GM18519 (cell line): ENCODE data around the gene FSIP1.

Experiments
- ATAC-seq: cut with Tn5 transposase; IDR thresholded peaks from one replicate; pipeline ENCODE4 v1.9.1; 2021; ENCODE audit warnings: mild to moderate bottlenecking, moderate library complexity; ENCODE audit not compliant: unreplicated experiment, low FRiP score

Gene FSIP1

DNA sequence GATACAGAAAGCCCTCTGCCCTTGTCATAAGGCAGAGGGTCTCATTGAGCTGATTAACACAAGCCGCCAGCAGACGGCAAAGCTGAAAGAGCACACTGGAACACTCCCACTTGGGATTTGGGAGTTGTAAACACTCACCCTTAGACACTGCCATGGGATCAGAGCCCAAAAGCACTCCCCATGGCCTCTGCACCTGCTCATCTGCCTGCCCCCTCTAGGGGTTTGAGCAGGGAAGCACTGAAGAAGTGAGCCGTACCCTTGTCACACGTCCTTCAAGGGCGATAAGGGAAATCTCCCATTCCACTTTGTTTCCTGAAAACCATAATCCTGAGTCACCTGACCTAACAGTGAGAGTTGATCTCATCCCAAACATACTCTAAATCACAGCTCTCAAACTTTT lies 14.7 kb downstream of the FSIP1 start:
- ATAC-seq, result no peak

DNA sequence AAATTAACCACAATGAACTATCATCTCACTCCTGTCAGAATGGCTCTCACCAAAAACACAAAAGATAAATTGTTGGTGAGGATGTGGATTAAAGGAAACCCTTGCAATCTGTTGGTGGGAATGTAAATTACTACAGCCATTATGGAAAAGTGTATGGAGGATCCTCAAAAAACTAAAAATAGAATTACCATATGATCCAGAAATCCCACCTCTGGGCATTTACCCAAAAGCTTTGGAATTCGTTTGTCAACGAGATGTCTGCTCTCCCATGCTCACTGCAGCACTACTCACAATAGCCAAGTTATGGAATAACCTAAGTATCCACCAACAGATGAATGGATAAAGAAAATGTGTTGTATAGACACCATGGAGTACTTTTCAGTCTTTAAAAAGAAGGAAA lies 21.6 kb downstream of the FSIP1 start:
- no peak for ATAC-seq

DNA sequence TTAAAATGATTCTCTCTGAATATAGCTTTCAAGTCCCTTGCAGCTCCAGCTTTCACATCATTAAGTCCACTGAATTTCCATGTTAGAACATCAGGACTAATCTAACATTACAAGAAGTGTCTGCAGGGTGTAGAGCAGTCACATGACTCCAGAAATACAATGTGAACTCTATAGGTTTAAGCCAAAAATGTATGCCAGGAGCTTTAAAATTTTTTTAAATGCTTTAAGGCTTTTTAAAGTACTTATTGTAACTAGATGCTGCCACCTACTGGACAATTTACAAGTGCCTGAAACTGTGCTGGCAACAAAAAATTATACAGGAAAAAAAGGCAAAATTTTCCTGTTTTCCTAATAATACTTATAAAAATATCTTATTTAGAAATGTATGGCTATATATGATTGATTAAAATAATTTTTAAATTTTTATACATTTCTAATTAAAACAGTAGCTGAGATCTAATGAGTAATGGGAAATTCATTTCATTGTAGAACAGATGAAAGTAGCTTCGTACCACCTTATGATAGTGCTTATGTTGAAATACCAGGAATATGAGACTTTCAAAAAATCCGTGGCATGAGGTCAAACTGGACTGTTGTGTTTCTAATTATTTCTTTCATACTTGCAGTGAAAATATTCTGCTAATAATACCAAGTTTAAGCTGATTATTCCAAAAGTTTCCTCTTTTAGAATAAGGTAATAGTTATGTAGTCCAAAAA lies 25.7 kb downstream of the FSIP1 start:
- no peak for ATAC-seq

- no peak for ATAC-seq
Observed at GRCh38 chr15:39752991-39753390, 29.6 kb downstream of the FSIP1 start.

- ATAC-seq, result no peak
Observed at GRCh38 chr15:39752246-39752645, 30.4 kb downstream of the FSIP1 start.

DNA sequence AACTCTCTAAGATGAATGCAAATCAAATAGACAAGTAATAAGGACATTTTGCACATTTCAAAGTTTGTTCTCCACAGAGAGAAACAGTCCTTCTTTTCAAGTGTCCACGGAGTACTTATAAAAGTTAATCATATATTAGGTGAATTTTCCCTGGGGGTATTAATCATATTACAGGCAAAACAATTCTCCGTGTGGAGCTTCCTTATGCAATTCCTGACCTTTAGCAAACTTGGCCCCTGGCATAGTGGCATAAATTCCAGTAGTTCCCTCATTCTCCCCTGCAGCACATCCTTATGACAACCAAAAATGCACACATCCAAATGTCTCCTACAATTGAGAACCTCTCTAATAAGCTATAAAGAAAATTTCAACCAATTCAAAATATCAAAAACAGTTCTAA lies 34.4 kb downstream of the FSIP1 start:
- ATAC-seq, result no peak

GRCh38 chr15:39747326-39747725 lies 35.3 kb downstream of the FSIP1 start:
- no peak for ATAC-seq

- no peak for ATAC-seq
Observed at GRCh38 chr15:39746714-39747276, 35.8 kb downstream of the FSIP1 start.

DNA sequence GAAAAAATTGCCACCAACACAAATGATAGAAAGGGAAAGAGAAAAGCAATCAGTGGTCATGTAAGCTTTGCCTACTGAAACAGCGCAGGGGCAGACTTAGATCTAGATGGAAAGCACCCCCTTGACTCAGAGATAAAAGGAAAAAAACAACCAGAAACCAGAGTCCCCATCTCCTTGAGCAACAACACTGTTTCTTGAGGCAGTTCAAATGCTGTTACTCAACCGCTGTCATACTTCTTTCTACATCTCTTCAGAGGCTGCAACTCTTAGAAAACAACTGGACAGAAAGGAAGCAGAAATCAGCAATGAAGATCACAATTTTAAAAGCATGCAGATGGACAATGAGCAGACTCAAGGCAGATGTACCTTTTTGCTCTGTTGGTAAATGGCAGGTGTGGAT lies 36.5 kb downstream of the FSIP1 start:
- no peak for ATAC-seq

GRCh38 chr15:39745415-39745814 lies 37.2 kb downstream of the FSIP1 start:
- no peak for ATAC-seq

GRCh38 chr15:39744334-39745103 lies 38.1 kb downstream of the FSIP1 start:
- ATAC-seq, result no peak

- ATAC-seq, result no peak
Observed at GRCh38 chr15:39743611-39744010, 39.0 kb downstream of the FSIP1 start.

DNA sequence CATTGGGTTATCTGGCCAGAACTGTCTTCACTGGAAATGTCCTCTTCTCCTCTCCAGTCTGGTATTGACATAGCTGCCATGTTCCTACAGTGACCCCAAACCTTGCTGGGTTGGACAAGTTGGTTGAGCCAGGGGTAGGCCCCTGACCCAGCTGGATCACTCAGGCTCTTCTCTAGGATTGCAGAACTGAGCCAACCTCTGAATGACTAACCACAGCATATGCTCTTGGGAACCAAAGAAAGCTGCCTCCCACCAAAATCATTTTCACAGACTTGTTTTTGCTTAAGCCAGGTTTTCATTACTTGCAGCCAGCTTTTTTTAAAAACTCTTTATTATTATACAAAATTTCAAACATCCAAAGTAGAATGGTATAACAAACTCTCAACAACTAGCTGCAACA lies 41.4 kb downstream of the FSIP1 start:
- no peak for ATAC-seq

- no peak for ATAC-seq
Observed at GRCh38 chr15:39738998-39739397, 43.6 kb downstream of the FSIP1 start.

- no peak for ATAC-seq
Observed at GRCh38 chr15:39737196-39737550, 45.5 kb downstream of the FSIP1 start.

- no peak for ATAC-seq
Observed at GRCh38 chr15:39736412-39737195, 46.0 kb downstream of the FSIP1 start.

DNA sequence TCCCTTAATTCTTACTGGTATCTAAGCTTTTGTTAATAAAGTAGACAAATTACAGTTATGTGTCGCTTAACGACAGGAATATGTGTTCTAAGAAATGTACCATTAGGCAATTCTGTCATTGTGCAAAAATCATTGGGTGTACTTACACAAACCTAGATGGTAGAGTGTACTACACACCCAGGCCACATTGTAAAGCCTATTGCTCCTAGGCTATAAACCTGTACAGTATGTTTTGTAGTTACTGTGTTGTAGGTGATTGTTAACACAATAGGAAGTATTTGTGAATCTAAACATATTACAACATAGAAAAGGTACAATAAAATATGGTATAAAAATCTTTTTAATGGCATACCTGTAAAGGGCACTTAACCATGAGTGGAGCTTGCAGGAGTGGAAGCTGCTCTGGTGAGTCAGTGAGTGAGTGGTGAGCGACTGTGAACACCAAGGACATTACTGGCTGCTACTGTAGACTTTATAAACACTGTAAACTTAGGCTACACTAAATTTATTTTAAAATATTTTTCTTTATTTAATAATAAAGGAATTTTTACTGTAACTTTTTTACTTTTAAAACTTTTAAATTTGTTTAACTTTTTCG lies 47.4 kb downstream of the FSIP1 start:
- ATAC-seq, result no peak

DNA sequence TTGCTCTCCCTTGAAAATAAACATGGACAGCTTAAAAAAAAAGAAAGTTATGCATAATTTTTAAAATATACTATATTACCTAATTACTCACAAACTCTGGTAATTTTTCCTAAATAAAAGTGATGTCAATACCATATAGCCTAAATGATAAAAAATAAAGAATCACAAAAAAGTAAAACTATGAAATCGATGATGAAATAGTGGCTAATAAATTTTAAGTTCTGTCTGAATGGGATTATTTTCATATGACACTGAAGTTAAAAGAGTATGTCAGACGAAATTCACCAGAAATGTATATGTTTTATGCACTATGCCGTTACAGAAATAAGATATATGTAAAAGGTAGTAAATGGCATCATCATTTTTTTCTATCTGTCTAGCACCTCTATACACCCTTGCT lies 51.4 kb downstream of the FSIP1 start:
- ATAC-seq, result no peak

GRCh38 chr15:39730552-39730951 lies 52.1 kb downstream of the FSIP1 start:
- ATAC-seq, result no peak

DNA sequence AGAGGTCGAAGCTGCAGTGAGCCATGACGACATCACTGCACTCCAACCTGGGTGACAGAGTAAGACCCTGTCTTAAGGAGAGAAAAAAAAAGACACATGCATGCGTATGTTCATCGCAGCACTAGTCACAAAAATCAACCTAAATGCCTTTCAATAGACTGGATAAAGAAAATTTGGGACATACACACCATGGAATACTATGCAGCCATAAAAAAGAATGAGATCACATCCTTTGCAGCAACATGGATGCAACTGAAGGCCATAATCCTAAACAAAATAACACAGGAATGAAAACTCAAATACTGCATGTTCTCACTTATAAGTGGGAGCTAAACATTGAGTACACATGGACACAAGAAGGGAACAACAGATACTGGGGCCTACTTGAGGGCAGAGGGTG lies 53.1 kb downstream of the FSIP1 start:
- no peak for ATAC-seq

GRCh38 chr15:39728845-39729244 lies 53.8 kb downstream of the FSIP1 start:
- ATAC-seq, result no peak
